22Rv1 (cell line): ENCODE data around the gene INTS2.

ENCODE experiments used
- ZFX ChIP-seq: fragments of 450-650 bp; IDR thresholded peaks from 2 replicates; pipeline ENCODE4 v1.6.1; 2017; ENCODE audit warnings: antibody characterized with exemption, borderline replicate concordance
- TF ChIP-seq, protein P1 (sequence below): fragments of 450-650 bp; IDR thresholded peaks from 2 replicates; pipeline ENCODE4 v1.5.1; 2017; ENCODE audit warnings: mild to moderate bottlenecking

DNA sequence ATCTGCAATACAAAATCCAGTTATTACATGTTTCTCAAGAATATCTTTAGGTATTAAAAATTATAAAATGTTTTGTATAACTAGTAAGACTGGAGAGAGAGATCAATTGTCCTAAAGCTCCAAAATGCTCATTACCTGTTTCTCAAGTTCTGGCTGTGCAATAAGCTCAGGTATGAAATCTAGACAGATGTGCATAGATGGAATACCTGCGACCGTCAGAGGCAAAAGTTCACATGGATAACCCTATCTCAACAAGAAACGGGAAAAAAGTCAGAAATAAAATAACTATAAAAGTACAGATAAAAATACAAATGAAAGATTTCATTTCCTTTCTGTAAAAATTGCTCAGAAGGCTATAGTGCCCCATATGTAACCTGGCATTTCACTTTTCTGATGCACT, 58.6 kb downstream of the INTS2 start:
- TF ChIP-seq, protein P1, sequence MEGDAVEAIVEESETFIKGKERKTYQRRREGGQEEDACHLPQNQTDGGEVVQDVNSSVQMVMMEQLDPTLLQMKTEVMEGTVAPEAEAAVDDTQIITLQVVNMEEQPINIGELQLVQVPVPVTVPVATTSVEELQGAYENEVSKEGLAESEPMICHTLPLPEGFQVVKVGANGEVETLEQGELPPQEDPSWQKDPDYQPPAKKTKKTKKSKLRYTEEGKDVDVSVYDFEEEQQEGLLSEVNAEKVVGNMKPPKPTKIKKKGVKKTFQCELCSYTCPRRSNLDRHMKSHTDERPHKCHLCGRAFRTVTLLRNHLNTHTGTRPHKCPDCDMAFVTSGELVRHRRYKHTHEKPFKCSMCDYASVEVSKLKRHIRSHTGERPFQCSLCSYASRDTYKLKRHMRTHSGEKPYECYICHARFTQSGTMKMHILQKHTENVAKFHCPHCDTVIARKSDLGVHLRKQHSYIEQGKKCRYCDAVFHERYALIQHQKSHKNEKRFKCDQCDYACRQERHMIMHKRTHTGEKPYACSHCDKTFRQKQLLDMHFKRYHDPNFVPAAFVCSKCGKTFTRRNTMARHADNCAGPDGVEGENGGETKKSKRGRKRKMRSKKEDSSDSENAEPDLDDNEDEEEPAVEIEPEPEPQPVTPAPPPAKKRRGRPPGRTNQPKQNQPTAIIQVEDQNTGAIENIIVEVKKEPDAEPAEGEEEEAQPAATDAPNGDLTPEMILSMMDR: no peak
- TF ChIP-seq ZFX: no peak
